GM21576 (cell line): ENCODE results near the gene SCN9A.
"Not testable (repeated sequence)": the region's sequence is repeated elsewhere in the genome, so short reads cannot be mapped to it uniquely, and the experiment has no call there.

Source experiments
- ATAC-seq: cut with Tn5 transposase; IDR thresholded peaks from one replicate; pipeline ENCODE4 v1.9.1; 2021; ENCODE audit warnings: mild to moderate bottlenecking, moderate library complexity; ENCODE audit not compliant: unreplicated experiment

Gene SCN9A

DNA sequence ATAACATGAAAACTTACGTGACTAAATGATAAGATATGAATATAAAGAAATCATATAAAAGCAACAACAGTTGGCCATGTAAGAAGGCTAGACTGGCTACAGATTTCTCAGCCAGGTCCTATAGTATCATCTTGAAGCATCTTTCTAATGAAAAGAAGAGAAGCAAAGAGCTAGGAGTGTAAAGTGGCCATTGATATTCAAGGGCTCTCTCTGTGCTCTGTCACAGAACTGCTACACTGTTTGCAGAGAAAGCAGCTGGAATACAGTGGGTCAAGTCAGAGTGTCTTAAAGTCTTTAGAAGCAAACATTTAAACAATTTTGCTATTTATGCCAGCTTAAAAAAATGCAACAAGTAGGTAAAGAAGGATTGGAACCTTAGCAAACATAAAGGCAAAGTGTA lies 118.8 kb downstream of the SCN9A start:
- ATAC-seq, result no peak

DNA sequence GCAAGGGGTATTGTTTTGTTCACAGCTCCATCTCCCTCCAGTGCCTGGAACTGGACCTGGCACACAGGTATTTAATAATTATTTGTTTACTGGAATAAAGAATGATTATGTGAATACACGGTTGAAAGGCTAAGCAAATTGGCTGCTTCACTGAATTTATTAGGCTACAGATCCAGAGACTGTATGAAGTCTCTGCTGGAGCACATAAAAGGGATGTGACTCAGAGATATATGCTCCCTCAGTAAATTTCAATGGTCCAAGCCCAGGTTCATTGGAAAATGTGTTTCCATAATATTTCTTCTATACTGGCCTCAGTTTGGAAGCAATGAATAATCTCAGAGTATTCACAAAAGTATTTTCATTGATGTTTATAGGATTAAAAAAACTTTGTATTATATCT lies 126.4 kb downstream of the SCN9A start:
- no peak for ATAC-seq

DNA sequence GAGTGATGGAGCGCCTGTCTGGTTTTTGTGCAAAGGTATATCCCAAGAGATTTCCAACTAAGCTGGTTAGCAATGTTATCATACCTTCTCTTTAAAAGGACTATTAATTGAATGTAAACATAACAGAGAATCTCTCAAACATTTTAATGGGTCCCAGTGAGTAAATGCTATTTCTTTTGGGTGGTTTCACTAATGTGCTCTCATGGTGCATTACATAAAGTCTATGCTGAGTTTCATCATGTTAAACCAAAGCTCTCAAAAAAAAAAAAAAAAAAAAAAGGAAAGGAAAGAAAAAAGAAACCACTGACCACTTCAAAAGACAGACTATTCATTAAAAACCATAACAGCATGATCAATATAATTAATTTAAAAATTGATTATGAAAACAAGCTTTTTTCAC lies 128.8 kb downstream of the SCN9A start:
- no peak for ATAC-seq

DNA sequence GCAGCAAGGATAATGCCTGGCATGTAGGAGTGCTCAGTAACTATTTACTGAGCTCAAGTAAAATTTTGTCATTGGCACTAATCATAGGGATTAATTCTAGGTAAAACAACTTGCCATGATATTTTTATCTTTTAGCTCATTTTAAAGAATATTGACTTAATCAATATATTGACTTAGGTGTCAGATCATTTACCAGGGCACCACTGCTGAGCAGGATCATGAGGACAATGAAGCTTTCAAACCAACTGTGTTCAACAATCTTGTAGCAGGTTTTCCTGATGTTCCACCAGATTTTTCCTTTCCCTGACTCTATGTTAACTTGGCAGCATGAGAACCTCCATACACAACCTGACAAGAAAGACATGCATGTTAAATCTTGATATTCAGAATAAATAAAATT lies 133.4 kb downstream of the SCN9A start:
- ATAC-seq, result no peak

DNA sequence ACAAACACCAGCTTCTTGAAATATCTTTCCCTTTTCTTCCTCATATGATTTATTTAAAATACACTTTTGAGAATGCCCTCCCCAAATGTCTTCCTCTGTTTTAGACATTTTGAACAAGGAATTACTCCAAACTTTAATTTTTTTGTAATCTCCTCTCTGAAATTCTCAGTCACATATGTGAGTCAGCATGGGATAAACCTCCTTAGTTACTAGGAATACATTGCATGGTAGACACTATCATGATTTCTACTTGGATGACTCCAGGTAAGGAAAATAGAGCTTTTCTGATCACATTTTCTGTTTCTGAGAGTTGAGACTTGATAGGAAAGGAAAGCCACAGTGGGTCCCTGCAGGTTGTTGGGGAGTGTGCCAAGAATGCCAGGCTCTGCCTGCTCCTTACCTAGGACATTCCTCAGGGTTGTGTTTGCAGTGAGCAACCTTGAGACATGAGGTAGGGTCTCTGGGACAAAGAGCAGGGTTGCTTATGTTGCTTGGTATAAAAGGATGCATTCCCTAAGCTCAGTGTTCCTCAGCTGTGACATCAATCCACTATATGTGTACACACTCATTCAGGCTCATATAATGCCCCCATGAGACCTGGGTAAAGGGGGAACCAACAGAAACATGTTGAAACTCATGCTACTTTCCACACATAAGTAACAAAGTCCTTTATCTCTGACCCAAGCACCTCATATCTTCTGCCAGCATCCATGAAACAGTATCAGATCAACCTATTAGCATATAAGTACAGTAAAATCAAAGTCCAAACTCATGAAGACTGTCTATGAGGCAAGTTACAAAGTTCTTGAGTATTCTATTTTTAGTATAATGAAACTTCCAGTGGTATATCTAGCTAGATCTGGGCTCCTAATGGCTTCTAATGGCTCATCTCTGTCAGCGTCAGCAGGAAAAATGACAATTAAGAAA lies 135.1 kb downstream of the SCN9A start:
- no peak for ATAC-seq

DNA sequence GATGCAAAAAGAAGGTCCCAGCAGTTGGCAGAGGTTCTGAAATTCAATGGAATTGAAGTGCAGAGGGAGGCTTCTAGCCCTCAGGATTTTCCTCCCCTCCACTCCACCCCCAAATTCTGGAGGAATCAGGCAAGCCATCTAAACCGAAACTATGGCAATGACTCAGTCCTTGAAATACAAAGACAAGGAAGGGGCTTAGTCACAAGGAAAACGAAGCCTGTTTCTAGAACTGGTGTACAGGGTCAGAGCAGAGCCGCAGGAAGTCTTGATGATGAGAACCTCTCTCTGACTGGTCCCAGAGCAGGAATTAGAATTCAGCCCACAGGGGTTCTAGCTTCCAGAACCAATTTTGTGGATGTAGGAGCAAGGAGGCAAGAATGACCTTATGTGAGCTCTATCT lies 136.2 kb downstream of the SCN9A start:
- ATAC-seq, result no peak

DNA sequence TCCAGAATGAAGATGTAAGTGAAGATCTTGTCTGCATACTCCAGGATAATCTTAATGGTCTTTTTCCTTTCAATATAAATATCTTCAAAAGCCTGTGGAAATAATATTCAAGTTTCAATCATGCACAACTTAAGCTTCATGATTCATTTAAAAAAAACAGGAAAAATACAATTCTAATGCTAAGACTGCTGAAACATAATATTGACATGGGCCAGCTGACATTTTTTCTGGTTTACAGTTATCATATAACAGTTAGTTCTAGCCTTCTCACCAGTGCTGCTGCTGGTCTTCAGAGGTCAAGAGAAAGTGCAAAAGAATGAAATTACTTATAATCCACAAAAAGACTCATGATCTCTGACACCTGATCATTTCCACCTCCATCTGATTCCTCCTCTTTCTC lies 137.6 kb downstream of the SCN9A start:
- ATAC-seq, result no peak

DNA sequence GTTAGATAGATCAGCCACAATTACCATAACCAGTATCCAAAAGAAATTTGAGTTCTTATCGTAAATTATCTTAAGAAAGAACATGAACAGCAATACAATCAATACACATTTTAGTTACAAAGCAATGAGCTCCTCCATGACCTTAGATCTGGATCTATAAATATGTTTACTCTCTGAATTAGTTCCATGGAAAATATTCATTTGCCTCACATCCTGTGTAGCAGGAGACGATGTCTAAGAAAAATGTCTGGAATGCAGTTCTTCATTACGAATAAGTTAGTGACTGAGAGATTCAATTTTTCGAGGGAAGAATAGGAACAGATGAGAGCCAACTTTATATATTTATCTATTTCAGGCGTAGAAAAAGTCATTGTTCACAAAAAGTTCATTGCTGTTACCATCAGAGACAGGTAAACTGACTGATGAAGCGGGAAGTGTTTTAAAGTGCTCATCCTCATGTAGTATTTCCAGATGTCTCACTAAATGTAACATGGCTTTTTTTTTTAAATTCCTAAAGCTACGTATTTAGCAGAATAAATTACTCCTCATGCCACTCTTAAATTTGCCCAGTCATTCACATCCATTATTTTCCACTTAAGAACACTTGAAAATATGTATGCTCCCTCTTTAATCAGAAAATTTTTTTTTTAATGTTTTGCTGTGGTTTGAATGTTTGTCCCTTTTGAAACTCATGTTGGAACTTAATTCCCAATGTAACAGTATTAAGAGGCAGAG lies 141.5 kb downstream of the SCN9A start:
- ATAC-seq, result no peak

DNA sequence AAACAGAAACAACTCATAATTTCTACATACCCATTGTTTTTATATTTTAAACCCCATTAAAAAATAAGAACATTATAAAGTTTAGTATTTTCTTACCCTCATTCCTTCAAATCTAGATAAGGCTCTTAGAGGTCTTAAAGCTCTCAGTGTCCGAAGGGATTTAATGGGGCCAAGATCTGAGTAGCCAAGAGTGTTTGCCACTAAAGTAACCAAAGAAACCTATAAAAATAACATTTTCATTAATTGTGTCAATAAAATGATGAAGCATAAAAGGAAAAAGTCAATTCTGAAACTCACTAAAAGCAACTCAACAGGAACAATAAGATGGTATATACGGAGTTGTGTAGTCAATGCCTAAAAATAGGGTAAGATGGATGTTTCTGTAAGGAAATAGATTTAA lies 142.5 kb downstream of the SCN9A start:
- ATAC-seq, result no peak

DNA sequence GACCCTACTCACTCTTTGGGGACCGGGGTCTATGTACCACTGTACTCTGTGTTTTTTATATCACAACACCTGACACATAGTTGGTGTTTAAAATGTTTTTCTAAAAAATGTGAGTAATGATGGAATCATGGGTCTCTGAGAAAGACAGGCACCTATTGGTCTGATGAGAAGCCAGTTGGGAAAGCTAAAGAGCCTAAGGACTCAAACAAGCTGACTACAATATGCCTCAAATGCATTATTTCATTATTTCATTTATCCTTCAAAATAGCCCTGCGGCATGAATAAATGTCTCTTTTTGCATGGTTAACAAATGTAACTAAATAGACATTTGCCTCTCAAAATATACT lies 145.0 kb downstream of the SCN9A start:
- no peak for ATAC-seq

DNA sequence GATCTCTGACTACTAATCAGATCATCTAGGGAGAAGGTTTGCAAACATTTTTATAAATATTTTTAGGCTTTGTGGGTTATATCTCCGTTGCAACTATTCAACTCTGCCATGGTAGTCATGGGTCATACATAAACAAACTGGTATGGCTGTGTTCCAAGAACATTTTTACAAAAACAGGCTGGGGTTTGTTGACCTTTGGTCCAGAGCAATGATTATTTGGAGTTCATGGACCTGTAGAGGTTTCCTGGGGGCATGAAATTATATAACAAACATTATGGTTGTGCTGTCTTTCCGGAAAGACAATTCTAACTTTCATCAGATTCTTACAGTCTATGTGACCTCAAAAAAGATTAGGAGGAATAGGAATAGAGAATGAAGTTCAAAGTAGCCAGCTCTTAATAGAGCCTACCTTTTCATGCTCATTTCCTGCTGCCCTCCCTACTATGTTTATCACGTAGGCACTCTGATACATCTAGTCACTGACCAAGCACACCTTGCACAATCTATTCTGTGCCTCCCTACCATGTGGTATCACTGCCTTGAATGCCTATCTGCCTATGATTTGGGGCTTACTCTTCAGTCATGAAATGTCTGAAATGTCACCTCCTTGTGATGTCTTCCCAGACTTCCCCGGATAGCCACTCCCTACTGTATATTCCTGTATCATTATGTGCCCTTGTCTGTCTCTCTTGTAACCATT lies 145.6 kb downstream of the SCN9A start:
- no peak for ATAC-seq

DNA sequence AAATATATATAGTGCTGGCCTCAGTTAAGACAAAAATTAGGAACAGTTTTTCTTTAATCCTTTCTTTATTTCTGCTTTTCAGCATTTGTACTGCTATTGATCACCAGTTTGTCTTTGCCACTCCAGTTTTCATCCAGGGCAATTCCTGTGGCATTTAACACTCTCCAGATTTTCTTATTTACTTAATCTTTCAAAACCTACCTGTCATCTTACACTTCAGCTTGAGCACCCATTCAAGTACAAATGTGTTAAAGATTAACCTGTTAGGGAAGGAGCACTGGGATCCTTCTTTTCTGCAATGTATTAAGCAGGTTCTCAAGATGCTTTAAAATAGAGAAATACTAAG lies 146.1 kb downstream of the SCN9A start:
- no peak for ATAC-seq

DNA sequence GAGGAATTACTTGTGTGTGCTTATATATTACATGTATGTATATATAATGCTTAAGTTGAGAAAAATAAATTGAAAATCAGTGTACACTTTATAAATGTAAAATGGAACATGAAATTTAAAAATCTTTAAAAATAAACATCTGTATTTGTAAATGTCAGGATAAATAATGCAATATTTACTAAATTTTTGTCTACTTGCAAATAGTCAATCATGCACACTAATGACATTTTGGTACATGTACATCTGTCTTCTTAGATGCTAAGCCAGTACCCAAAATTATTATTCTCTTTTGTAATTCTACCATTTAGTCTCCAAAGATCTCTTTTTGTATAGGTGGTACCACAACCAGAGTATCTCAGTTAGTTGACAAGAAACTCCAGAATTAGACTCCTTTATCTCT lies 151.5 kb downstream of the SCN9A start:
- ATAC-seq, result no peak

DNA sequence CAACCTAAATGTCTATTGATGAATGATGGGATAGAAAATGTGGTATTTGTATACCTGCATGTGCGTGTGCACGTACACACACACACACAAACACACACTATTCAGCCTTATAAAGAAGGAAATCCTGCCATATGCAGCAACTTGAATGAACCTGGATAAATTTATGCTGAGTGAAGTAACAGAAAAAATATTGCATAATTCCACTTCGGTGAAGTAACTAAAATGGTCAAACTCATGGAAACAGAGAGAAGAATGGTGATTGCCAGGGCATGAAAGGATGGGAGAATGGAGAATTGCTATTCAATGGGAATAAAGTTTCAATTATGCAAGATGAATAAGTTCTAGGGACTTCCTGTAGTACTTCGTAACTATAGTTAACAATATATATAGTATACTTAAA lies 152.4 kb downstream of the SCN9A start:
- ATAC-seq, result no peak

DNA sequence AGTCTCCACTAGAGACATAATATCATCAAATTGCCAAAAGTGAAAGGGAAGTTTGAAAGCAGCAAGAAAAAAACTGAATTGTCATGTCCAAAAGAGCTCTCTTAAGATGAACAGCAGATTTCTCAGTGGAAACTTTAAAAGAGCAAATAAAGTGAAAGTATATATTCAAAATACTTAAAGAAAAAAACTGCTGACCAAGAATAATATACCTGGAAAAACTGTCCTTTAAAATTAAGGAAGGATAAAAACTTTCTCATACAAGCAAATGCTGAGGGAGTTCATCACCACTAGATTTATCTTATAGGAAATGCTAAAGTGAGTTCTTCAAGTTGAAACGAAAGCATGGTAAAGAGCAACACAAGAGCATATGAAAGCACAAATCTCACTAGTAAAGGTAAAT lies 164.7 kb downstream of the SCN9A start:
- no peak for ATAC-seq

DNA sequence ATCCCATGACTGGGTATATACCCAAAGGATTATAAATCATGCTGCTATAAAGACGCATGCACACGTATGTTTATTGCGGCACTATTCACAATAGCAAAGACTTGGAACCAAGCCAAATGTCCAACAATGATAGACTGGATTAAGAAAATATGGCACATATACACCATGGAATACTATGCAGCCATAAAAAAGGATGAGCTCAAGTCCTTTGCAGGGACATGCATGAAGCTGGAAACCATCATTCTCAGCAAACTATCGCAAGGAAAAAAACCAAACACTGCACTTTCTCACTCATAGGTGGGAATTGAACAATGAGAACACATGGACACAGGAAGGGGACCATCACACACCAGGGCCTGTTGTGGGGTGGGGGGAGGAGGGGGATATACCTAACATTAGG lies 165.8 kb downstream of the SCN9A start:
- ATAC-seq, result not testable (repeated sequence)

DNA sequence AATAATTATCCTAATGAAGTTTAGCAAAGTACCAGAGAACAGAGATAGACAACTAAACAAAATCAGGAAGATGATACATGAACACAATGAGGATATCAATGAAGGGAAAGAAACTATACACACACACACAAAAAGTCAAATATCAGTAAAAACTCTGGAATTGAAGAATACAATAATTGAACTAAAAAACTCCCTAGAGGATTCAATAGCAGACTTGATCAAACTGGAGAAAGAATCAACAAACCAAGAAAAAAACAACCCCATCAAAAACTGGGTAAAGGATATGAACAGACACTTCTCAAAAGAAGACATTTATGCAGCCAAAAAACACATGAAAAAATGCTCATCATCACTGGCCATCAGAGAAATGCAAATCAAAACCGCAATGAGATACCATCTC lies 166.4 kb downstream of the SCN9A start:
- not testable (repeated sequence) for ATAC-seq

DNA sequence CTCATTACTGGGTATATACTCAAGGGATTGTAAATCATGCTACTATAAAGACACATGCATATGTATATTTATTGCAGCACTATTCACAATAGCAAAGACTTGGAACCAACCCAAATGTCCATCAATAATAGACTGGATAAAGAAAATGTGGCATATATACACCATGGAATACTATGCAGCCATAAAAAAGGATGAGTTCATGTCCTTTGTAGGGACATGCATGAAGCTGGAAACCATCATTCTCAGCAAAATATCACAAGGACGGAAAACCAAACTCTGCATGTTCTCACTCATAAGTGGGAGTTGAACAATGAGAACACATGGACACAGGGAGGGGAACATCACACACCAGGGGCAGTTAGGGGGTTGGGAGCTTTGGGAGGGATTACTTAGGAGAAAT lies 169.6 kb downstream of the SCN9A start:
- ATAC-seq, result not testable (repeated sequence)

DNA sequence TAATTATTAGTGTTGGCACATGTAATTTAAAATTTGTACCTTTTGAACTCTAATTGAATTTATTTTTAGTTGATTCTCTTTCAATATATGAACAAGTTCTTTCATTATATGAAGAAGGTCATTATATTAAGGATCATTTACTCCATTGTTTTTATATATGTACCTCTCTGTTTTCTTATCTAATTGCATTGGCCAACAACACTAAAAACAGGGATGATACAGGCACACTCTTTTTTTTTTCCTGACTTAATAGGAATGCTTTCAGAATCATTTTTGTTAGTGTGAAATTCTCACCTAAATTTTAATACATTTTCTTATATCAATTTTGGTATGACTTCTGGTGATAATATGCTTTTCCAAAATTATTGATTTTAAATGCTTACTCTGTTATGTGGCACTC lies 173.0 kb downstream of the SCN9A start:
- ATAC-seq, result no peak

DNA sequence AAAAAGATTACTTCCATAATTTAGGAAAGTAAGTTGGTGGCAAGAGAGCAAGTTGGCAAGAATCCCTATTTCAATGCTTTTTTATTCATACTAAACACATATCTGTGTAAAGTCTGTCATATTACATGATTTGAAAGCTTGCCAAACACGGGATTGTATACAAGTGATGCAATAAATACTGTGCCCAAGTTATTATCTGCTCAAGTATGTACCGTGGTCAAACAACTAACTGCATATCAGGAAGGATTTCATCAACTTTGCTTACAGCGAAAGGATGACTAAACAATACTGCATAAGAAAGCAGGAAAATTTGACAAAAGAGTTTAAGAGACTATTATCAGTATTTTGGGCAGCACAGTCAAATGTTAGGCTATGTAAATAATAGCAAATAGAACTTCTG lies 178.3 kb downstream of the SCN9A start:
- ATAC-seq, result no peak

DNA sequence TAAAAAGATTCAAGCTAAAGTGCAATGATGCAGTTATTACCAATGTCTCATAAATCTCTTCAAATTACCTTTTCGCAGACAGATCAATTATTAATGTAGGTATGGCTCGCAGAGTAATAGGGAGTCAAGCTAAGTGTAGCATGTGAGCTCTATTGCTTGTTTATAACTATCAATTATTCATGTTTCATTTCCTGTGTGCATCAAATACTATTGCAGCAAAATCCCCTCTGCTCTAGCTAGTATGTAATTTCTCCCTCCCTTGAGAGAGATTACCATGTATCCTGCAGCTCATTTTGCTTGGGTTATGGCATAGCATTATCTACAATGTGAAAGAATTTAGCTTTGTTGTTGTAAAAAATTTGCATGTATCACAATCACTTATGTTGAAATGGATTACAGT lies 182.3 kb downstream of the SCN9A start:
- no peak for ATAC-seq

DNA sequence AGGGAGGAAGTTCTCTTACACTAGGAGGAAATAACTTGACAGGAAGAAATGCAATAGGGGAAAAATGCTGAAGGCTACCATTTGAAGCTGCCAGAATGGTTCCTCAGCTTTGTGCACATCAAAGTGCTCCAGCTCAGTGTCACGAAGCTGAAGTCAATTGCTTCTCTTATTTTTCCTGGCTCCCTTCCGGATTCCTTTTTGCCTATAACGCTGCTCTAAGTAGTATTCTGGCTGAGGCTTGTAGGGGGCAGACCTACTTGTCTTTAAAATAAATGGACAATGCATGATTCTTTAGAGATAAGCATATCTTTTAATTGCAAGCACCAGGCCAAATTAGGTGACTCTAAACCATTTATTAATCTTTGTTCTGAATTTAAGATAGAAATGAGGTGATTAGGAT lies 187.7 kb downstream of the SCN9A start:
- ATAC-seq, result no peak
